HG03575 (cell line): ENCODE measurements around the gene GPR35.

Experiments used
- ATAC-seq: cut with Tn5 transposase; IDR thresholded peaks from one replicate; pipeline ENCODE4 v1.9.1; 2021; ENCODE audit not compliant: unreplicated experiment, insufficient number of reproducible peaks, low FRiP score; ENCODE audit errors: extremely low read depth

GPR35 gene

GRCh38 chr2:240635121-240635997, 10.1 kb downstream of the GPR35 start:
- no peak for ATAC-seq

GRCh38 chr2:240635998-240636547, 10.8 kb downstream of the GPR35 start:
- ATAC-seq: no peak

- ATAC-seq: no peak
Observed at GRCh38 chr2:240636563-240637115, 11.4 kb downstream of the GPR35 start.

- no peak for ATAC-seq
Observed at GRCh38 chr2:240637116-240637900, 12.0 kb downstream of the GPR35 start.

GRCh38 chr2:240637901-240638345, 12.6 kb downstream of the GPR35 start:
- no peak for ATAC-seq

- ATAC-seq: no peak
Observed at GRCh38 chr2:240638512-240639160, 13.4 kb downstream of the GPR35 start.

GRCh38 chr2:240639566-240639965, 14.3 kb downstream of the GPR35 start:
- no peak for ATAC-seq

GRCh38 chr2:240640939-240641338, 15.7 kb downstream of the GPR35 start:
- ATAC-seq: no peak

- no peak for ATAC-seq
Observed at GRCh38 chr2:240642061-240642805, 17.0 kb downstream of the GPR35 start.

GRCh38 chr2:240642806-240643092, 17.5 kb downstream of the GPR35 start:
- no peak for ATAC-seq

- ATAC-seq: no peak
Observed at GRCh38 chr2:240643093-240643810, 18.0 kb downstream of the GPR35 start.

- no peak for ATAC-seq
Observed at GRCh38 chr2:240643811-240644150, 18.5 kb downstream of the GPR35 start.

GRCh38 chr2:240644171-240644651, 18.9 kb downstream of the GPR35 start:
- ATAC-seq: no peak

GRCh38 chr2:240644859-240645301, 19.6 kb downstream of the GPR35 start:
- no peak for ATAC-seq

- ATAC-seq: no peak
Observed at GRCh38 chr2:240645346-240645745, 20.1 kb downstream of the GPR35 start.

GRCh38 chr2:240645801-240646175, 20.5 kb downstream of the GPR35 start:
- ATAC-seq: no peak

GRCh38 chr2:240646176-240646899, 21.1 kb downstream of the GPR35 start:
- ATAC-seq: no peak
